Stimulated activated CD4-positive, alpha-beta T cell treated with anti-CD3 and anti-CD28 coated beads, Interleukin-4, amount 100 ng/mL, for 48 hours (primary cell): ENCODE measurements around the gene DIPK1C.

Source experiments
- DNase-seq, 2 donors: peaks; one replicate each; pipeline ENCODE4 v3.0.0-alpha.2; 2020; ENCODE audit warnings: low read depth in 2 of 2

DIPK1C gene

DNA sequence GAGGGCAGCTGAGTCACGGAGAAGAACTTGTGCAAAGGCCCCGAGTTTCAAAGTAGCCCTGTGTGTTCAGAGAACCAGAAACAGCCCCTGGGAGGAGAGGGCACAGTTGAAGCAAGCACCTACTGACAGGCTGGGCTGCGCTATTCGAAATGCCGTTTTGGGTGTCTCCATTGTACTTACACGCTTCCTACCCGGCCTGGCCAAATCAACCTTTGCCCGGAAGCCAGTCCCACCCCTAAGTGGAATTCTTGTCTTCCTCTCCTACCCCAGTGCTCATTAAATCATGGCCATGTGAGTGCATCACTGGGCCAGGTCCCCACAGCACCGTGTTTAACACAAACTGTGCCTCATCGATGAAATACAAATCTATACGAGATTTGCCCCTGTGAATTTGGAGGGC is 6.0 kb downstream of the DIPK1C start:
- no peak for DNase-seq

- no peak for DNase-seq
These were observed 6.5 kb downstream of the DIPK1C start for GRCh38 chr18:74450626-74451025.

- DNase-seq, result no peak
These were observed 9.5 kb downstream of the DIPK1C start for GRCh38 chr18:74447404-74448152.

- no peak for DNase-seq
These were observed 10.3 kb downstream of the DIPK1C start for GRCh38 chr18:74446631-74447403.

DNA sequence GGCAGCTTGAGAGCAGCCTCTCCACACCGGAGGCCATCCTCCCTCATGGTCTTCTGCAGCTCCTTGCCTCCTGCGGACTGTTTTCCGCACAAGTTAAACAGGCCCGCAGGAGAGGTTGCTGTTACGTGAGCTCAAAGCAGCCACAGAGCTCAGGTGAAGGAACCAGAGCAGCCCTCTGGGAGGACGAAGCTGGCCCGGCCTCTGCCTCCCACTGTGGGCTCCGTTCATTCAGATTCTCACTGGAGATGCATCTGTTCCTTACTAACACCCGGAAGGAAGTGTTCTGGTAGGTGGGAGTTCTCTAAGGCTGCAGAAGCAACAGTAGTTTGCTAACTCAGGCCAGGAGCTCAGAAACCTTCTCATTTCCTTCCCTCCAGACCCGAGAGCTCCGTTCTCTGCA is 10.9 kb downstream of the DIPK1C start:
- DNase-seq, result no peak

- no peak for DNase-seq
These were observed 11.5 kb downstream of the DIPK1C start for GRCh38 chr18:74445585-74445984.

DNA sequence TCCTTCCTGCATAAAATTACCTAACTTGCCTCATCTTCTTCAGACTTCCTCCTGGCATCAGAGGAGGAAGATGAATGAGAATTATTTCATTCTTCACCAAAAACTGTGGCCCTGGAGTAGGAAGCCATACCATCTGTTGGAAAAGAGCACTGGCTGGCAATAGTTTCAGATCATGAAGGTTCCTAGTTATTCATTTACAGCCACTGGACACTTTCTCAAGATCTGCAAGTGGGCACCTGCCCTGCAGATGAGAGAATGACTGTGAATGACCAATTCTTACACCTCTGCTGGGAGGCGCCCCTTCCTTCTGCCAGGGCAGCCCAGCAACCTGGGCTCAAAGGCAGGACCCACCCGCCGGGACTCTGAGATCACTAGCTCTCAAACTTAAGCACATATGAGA is 13.0 kb downstream of the DIPK1C start:
- DNase-seq, result no peak

- DNase-seq, result no peak
These were observed 16.2 kb downstream of the DIPK1C start for GRCh38 chr18:74440808-74441427.

DNA sequence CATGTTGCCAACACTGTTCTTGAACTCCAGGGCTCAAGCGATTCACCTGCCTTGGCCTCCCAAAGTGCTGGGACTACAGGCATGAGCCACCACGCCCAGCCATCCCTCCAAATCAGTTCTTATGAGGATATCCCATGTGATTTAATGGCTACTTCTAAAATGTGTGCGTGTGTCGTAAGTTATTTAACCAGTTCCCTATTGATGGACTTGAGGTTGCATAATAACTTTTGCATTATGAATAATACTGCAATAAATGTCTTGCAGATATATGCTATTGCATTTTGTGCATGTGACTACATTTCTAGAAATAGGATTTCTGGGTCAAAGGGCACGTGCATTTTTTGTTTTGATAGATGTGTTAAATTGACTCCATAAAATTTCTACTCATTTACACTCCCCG is 19.0 kb downstream of the DIPK1C start:
- no peak for DNase-seq

DNA sequence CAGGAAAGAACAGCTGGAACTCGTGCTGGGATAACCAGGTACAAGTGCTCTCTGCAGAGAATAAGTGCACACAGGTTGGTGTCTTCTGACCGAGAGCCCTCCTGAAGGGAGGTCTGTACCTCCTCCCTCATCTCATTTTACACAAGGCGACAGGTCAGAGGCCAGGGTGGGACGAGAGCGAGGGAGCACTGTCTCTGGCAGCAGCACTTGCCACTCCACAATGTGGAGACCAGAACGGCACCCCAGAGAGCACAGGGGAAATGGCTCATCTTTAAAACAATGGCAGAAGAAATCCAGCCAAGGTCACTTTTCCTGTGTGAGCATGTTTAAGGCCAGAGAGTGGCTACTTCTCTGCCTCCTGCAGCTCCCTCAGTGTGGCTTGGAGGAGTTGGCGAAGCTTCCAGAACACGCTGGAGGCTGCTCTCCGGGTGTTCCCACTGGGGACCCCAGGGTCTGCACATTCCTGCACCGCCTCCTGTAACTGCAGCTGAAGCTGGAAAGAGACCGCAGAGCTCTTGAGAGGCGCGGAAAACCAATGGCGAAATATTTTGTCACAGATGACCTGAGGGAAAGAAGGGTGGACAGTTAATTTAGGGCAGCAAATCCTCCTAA is 20.8 kb downstream of the DIPK1C start:
- no peak for DNase-seq

- DNase-seq, result no peak
These were observed 21.4 kb downstream of the DIPK1C start for GRCh38 chr18:74435740-74436139.

DNA sequence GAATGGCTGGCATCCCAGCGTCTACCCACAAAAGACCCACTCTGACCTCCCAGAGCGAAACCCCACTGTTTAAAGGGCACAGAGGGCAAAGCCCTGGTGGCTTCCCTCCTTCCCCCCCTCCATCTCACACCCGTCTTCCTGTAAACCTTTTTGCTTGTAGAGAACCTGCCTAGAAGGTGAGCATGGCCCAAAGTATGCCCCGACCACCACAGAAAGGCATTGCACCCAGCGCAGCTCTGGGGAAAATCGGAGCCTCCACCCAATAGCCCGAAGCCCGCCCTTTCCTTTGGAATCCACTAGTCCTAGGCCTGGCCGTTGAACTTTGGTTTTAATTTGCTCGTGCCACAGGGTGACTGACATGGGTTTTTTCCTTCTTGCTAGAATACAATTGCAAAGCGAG is 22.6 kb downstream of the DIPK1C start:
- DNase-seq, result no peak

DNA sequence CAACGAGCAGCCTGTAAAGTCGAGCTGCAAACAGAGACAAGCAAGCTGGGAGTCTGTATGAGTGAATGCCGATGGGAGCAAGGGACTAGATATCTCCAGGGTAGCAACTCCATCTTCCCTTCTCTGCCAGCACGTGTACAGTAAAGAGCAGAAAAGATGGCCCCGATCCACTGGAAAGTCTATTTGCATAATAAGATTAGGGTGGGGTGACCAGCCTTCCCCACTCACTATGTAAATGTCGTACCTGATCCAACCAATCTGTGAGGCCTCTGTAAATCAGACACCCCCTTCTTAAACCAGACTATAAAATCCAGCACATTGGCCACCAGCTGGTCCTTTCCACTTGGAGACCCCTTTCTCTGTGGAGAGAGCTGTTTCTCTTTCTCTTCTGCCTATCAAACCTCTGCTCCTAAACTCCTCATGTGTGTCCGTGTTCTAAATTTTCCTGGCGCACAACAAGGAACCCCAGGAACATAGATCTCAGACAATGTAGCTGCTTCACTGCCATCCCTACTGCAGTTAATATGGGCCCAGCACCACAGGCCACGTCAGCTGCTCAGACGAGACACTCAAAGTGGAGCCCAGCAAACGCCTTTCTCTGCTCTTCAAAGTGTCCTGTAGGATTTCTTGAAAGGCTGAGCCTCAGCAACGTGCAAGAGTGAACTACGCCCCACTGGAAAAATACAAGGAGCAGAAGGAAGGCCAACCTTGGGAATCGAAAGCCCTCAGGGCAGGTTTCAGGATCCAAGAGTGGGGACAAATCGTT is 26.1 kb downstream of the DIPK1C start:
- no peak for DNase-seq

DNA sequence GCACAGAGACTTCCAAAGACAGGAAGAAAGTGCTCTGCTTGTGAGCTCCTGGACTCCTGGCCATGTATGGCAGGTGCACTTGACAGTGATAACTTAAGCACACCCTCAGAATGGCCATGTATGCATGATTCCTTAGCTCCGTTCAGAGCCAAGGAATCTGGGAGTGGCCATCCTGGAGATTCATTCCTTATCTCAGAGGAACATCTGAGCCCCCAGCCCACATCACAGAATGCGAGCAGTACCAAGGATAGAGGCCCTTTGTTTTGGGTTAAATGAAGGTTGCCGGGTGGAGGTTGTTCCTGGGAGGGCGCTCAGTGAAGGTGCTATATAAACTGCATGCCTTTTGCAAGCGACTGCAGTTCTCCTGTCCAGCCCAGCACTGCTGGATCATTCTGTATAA is 26.9 kb downstream of the DIPK1C start:
- DNase-seq, result no peak

DNA sequence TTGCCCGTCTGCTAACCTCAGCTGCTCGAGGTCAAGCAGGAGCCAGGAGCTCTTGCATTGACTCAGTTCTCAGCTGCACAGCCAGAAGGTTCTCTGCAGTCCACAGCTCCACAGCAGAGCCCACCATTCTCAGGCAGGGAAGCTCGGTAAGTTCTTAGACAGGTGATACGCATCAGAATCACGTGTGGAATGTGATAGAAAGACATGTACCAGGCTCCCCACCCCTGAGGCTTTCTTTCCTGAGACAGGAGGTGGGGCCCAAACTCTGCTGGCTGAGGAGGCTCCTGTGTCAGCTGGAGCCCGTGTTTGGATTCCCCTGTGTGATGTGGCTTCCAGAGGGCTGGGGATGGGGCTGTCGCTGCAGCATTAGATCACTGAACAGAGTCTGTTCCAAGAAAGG is 28.0 kb downstream of the DIPK1C start:
- DNase-seq, result no peak

- DNase-seq, result no peak
These were observed 29.5 kb downstream of the DIPK1C start for GRCh38 chr18:74427442-74428112.

GRCh38 chr18:74425876-74426275 is 31.2 kb downstream of the DIPK1C start:
- no peak for DNase-seq

GRCh38 chr18:74425161-74425560 is 31.9 kb downstream of the DIPK1C start:
- no peak for DNase-seq

DNA sequence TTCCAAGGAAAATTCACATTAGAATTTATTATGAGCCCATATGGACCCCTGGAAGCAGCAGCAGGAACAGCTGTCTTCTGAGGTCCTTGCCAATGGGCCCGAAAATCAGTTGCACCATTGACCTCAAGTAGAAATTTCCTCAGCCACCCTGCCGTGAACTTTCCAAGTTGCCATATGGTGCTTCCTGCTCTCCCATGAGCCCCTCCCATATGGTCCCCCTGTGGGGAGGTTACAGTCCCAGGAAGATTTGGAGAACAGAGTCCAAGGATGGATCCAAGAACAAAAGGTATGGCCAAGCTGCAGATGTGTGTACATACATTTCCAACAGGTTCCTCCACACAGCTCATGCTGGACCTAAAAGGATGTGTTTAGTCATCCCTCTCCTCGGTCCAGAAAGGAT is 34.6 kb downstream of the DIPK1C start:
- no peak for DNase-seq

GRCh38 chr18:74420926-74421325 is 36.2 kb downstream of the DIPK1C start:
- no peak for DNase-seq

DNA sequence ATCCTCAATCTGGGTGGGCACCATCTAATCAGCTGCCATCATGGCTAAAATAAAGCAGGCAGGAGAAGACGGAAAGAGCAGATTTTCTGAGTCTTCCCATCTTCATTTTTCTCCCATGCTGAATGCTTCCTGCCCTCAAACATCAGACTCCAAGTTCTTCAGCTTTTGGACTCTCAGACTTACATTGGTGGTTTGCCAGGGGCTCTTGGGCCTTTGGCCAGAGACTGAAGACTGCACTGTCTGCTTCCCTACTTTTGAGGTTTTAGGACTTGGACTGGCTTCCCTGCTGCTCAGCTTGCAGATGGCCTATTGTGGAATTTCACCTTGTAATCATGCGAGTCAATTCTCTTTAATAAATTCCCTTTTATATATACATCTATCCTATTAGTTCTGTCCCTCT is 36.6 kb downstream of the DIPK1C start:
- no peak for DNase-seq
